Left colon (tissue), 2 donors: Measurements from ENCODE around the gene TRIM39. TPM values are rescaled to one million over a fixed set of nuclear protein-coding genes. Genes with fewer than 3 reads are reported as not detected.
A peak's percentile ranks its signal among the peaks of the same experiment; 100 is the strongest.

Source experiments
- ATAC-seq: fragments of 200-7000 bp; cut with Tn5 transposase; one replicate; pipeline ENCODE4 v1.9.1; 2020; ENCODE audit warnings: mild to moderate bottlenecking, moderate library complexity
- DNase-seq, 2 donors: peaks; one replicate each; pipeline ENCODE4 v3.0.0-alpha.2; 2020
- intact Hi-C, 2 donors: fragments of 100-400 bp; cut with DNase I in 1 of 2; cut with micrococcal nuclease in 1 of 2; formaldehyde crosslinking; loops; one replicate each; pipeline versions ENCODE4 v1.11.2 to v1.14.0; 2022; cut with DNase I, micrococcal nuclease
- total RNA-seq, 2 donors: library from RNA; stranded (reverse); fragmentation: NEBNext Ultra II Directional; extraction: Animal tissue kit (Norgen Biotek cat#: 25700); gene quantifications; one replicate each; pipeline ENCODE4 v1.2.1, GENCODE V29; 2021
- donor health status: DM: no; HTN: no; CAD: no.
- donor health status: DM: yes; HTN: yes; CAD: no.

Gene TRIM39
- total RNA-seq, 2 donors from 2014 or later, result 7.8 to 9.2 TPM

GRCh38 chr6:30325150-30325872 is 1.4 kb upstream of the TRIM39 start:
- intact Hi-C loops, result no loop called here
- ATAC-seq, result peak; percentile 58
- peak; percentile 68 to 69 for DNase-seq

GRCh38 chr6:30325873-30326525 is 728 bp upstream of the TRIM39 start:
- peak in 1 of 2 donors; percentile 82 for DNase-seq
- peak; percentile 77 for ATAC-seq
- intact Hi-C loops, result no loop called here

GRCh38 chr6:30327232-30327746 is 562 bp downstream of the TRIM39 start:
- intact Hi-C loops, result no loop called here
- ATAC-seq, result peak; percentile 0
- DNase-seq, result no peak

DNA sequence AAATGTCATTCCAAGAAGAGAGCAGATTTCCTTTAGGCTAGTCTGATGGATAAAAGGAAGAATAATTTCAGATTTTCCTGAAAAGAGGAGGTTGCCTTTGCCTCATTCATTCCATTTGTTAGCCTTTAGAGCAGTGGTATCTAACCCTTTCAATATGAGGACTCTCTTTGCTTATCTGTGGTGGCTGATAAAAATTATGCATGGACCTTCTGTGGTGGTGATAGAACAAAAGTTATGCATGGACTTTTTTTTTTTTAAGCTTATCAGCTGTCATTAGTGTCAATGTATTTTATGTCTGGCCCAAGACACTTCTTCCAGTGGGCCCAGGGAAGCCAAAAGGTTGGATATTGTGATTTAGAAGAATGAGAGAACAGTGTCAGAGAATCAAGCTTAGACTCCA is 1.7 kb downstream of the TRIM39 start:
- intact Hi-C loops, result no loop called here
- DNase-seq, result no peak
- no peak for ATAC-seq

DNA sequence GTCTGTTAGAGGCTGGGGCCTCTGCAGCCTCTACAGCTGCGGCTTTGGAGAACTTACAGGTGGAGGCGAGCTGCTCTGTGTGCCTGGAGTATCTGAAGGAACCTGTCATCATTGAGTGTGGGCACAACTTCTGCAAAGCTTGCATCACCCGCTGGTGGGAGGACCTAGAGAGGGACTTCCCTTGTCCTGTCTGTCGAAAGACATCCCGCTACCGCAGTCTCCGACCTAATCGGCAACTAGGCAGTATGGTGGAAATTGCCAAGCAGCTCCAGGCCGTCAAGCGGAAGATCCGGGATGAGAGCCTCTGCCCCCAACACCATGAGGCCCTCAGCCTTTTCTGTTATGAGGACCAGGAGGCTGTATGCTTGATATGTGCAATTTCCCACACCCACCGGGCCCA is 2.6 kb downstream of the TRIM39 start:
- intact Hi-C loops, result no loop called here
- no peak for DNase-seq
- no peak for ATAC-seq

- no peak for DNase-seq
- intact Hi-C loops, result no loop called here
- no peak for ATAC-seq
Measured at GRCh38 chr6:30331981-30332380, 5.3 kb downstream of the TRIM39 start.

GRCh38 chr6:30334075-30334783 is 7.5 kb downstream of the TRIM39 start:
- intact Hi-C loops, result no loop called here
- no peak for ATAC-seq
- no peak for DNase-seq

DNA sequence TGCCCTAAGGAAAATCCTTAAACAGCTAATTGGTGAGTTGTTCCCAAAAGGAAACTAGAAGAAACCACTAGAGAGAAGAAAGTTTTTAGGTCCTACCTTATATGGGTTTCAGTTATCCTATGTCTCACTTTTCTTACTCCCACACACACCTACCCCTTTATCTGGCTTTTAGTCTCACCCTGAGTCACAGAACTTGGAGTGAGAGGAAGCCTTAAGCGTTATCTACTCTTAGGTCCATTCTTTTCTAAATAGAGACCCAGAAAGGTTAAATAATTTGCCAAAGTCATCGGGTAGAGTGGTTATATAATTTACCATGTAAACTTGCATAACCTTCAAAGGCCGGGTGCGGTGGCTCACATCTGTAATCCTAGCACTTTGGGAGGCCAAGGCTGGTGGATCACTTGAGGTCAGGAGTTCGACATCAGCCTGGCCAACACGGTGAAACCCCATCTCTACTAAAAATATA is 13.9 kb downstream of the TRIM39 start:
- no peak for ATAC-seq
- intact Hi-C loops, result no loop called here
- DNase-seq, result no peak

- ATAC-seq (no peak), DNase-seq (no peak)
- intact Hi-C loops, result no loop called here
Measured at GRCh38 chr6:30341218-30341617, 14.5 kb downstream of the TRIM39 start.

- ATAC-seq, result no peak
- no peak for DNase-seq
- intact Hi-C loops, result no loop called here
Measured at GRCh38 chr6:30341728-30342127, 15.0 kb downstream of the TRIM39 start.

DNA sequence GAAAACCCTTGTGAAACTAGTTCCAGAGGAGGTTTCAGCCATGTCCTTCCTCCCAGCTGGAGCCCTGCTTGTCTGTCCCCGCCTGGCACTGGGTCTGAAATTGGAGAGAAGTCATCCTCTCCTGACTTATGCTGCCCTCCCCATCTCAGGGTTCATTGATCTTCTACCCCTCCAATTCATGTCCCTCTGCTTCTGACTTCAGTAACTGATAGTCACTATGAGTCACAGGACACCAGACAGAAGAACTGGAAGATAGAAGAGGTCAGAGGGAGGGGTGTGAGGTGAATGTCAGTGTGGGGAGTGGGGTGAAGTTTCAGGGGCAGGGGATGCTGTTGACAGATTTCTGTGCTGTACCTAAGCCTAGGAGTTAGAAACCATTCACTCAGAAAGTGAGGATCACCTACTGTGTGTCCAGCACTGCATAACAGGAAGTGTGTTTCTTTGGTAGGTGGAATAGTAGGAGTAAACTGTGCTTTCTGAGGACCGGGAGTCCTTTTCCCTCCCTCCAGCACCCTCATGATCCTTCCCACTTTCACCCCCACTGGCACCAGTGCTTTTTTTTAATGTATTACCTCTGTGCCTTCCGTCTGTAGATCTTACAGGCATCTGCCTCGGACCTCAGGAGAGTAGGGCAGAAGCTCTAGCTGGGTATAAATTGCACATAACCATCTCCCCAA is 17.6 kb downstream of the TRIM39 start:
- intact Hi-C loops, result no loop called here
- ATAC-seq, result no peak

GRCh38 chr6:30344868-30345671 is 18.3 kb downstream of the TRIM39 start, which contains the start of gene RPP21:
Gene RPP21 (plus strand): TSS chr6:30345156. CDS start chr6:30345172, 16 bp downstream.
- intact Hi-C loops, result no loop called here
- ATAC-seq, result peak; percentile 99
- DNase-seq, result peak; percentile 81 to 90

More for the DNA sequence above, 17.6 kb downstream of the TRIM39 start:
- DNase-seq, result no peak

DNA sequence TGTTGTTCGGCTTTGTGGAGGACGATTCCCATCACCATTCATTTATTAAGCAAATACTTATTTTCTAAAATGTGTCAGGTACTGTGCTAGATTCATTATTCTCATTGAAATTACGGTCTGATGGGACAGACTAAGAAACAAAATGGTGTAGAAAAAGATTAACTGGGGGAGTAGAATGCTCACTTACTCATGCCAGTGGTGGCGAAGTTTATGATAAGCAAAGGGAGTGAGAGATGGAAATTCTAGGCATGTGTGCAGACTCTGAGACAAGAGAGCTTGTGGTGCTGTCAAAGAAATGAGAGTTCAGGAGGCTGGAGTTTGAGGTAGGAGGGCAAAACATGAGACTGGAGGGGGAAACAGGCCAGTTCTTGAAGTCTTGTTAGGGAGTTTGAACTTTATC is 19.1 kb downstream of the TRIM39 start:
- ATAC-seq (no peak), DNase-seq (no peak)
- intact Hi-C loops, result no loop called here

DNA sequence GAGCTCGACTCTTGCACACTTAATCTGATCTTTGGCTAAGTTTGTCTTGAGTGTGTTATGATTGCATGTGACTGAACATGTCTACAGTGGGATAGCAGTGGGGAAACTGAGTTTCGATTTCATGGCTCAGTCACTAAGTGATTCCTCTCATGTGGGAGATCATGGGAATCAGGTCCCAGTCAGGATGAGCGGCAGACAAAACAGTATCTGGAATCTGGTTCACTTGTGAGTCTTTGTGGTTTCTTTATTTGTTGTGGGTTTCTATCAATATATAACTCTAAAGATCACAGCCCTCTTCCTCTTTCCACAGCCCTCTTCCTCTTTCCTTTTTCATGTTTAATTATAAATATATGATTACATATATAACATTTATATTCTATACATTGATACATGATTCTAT is 22.2 kb downstream of the TRIM39 start:
- intact Hi-C loops, result no loop called here
- no peak for ATAC-seq
- no peak for DNase-seq

- ATAC-seq (no peak), DNase-seq (no peak)
- intact Hi-C loops, result no loop called here
Measured at GRCh38 chr6:30349421-30350177, 22.9 kb downstream of the TRIM39 start.

GRCh38 chr6:30350524-30350923 is 23.8 kb downstream of the TRIM39 start:
- ATAC-seq (no peak), DNase-seq (no peak)
- intact Hi-C loops, result no loop called here

DNA sequence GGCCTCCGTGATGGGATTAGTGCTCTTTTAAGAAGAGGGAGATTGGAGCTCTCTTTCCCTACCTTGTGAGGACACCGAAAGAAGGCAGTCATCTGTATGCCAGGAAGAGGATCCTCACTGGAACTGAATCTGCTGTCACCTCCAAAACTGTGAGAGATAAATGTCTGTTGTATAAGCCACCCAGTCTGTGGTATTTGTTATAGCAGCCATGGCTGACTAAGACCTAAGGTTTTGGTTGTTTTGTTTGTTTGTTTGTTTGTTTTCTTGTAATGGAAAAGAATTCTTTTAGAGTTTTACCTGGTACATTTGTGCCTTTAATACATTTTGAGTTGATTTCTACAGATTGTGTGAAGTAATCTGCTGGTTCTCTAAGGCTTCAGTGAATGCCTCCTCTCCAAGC is 25.8 kb downstream of the TRIM39 start:
- DNase-seq (no peak), ATAC-seq (no peak)
- intact Hi-C loops, result no loop called here

GRCh38 chr6:30355281-30355680 is 28.6 kb downstream of the TRIM39 start:
- intact Hi-C loops, result no loop called here
- ATAC-seq (no peak), DNase-seq (no peak)
